Measurements from ENCODE around the gene UPK2. TPM values are rescaled to one million over a fixed set of nuclear protein-coding genes. Genes with fewer than 3 reads are reported as not detected.
A peak's percentile ranks its signal among the peaks of the same experiment; 100 is the strongest.

UPK2 gene
- total RNA-seq, 4 donors from 2014 or later: not detected

DNA sequence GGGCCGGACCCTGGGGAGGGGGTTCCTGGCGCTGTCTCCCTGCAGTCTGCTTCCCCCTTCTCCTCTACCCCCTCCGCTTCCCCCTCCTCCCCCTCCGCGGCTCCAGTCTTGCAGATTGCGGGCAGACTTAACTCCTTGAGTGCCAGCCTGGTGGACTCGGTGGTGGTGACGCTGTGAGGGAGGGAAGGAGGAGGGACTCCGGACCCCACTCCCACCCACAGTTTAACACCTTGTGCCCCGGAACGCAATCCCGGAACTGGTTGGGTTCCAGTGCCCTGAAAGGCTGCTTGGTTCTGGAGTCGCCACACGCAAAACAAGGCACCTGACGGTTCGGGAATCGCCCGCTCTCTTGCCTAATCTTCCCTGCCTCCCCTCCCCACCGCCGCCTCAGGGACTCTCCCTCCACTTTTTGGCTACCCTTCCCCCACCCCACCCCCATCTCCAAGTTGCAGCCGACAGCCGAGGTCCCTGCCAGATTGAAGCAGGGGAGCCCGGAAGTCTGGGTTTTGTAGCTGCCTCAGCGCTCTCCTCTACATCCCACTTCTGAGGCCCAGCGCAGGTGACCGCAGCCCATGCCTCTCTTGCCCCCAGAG lies 26.5 kb upstream of the UPK2 start:
- Histone ChIP-seq H3K4me1 (peaks cover 50% of the 10 kb centered on the region), H3K36me3 (no peaks in the 10 kb centered on the region), H3K27me3 (no peaks in the 10 kb centered on the region), H3K4me3 (peak overlapping the region; percentile 77), H3K27ac (peak overlapping the region; percentile 96), H3K9me3 (no peaks in the 10 kb centered on the region)
- TF ChIP-seq POLR2A (IDR thresholded peaks at IDR 0.05): no peak
- no peak for TF ChIP-seq EP300 (IDR thresholded peaks at IDR 0.05)
- TF ChIP-seq, protein P1, sequence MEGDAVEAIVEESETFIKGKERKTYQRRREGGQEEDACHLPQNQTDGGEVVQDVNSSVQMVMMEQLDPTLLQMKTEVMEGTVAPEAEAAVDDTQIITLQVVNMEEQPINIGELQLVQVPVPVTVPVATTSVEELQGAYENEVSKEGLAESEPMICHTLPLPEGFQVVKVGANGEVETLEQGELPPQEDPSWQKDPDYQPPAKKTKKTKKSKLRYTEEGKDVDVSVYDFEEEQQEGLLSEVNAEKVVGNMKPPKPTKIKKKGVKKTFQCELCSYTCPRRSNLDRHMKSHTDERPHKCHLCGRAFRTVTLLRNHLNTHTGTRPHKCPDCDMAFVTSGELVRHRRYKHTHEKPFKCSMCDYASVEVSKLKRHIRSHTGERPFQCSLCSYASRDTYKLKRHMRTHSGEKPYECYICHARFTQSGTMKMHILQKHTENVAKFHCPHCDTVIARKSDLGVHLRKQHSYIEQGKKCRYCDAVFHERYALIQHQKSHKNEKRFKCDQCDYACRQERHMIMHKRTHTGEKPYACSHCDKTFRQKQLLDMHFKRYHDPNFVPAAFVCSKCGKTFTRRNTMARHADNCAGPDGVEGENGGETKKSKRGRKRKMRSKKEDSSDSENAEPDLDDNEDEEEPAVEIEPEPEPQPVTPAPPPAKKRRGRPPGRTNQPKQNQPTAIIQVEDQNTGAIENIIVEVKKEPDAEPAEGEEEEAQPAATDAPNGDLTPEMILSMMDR (IDR thresholded peaks at IDR 0.05): no peak
- TF ChIP-seq POLR2AphosphoS5 (IDR thresholded peaks at IDR 0.05): no peak
- WGBS: 0% methylated on average over 13 of the region's 26 CpGs
- peak; percentile 94 to 95 for DNase-seq (ENCODE audit: low spot score in 2 of 2)

DNA sequence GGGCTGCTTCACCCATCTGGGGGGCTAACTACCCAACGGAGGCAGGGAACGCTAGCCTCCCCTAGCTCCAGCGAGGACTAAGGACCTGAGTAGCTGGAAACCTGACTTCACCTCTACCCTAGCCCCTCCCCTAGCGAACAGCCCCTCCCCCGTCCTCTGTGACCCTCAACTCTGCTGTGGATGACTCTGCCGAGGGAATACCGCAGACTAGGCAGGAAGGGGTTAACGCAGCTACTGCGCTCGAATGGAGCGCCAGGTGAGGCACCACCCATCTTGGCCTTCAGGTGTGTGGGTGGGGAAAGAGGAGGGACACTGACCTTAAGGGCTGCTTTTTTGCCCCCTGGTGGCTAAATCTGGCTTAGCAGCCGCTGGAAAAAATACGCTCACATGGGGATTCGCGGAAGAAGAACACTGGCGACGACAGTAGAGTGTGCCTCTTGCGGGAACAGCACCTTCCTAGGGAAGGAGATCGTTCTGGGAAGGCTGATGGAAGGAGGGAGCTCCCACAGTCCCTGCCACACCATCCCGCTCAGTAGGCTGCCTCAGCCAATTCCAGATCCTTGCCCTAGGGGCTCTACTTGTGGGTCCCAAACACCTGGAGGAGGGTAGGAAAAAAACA lies 25.9 kb upstream of the UPK2 start:
- H3K4me1 ChIP-seq: peaks cover 50% of the 10 kb centered on the region
- peak; percentile 90 to 93 for DNase-seq (ENCODE audit: low spot score in 2 of 2)
- peak overlapping the region; percentile 77 for H3K4me3 ChIP-seq
- WGBS: 3% methylated on average over 17 of the region's 20 CpGs
- TF ChIP-seq EP300 (IDR thresholded peaks at IDR 0.05): no peak
- TF ChIP-seq POLR2AphosphoS5 (IDR thresholded peaks at IDR 0.05): peak in 1 of 3 donors; percentile 10
- TF ChIP-seq, protein P1 (IDR thresholded peaks at IDR 0.05): peak; percentile 92 to 97
- no peaks in the 10 kb centered on the region for H3K27me3 ChIP-seq
- H3K9me3 ChIP-seq: no peaks in the 10 kb centered on the region
- H3K36me3 ChIP-seq: no peaks in the 10 kb centered on the region
- H3K27ac ChIP-seq: peak overlapping the region; percentile 96

DNA sequence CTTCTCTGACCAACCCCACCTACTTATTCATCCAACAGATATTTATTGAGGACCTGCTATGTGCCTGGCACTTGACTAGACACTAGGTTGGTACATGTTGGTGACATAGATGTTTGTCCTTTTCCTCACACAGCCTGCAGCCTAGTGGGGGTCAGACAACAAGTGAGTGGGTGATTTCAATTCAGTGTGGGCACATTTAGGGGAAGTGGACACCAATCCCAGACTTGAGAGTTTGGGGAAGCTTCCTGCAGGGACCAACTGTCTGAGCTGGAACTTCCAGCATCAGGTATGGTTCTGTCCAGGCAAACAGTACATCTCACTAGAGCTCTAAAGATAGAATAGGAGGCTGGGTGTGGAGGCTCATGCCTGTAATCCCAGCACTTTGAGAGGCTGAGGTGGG lies 24.5 kb upstream of the UPK2 start:
- H3K9me3 ChIP-seq: no peaks in the 10 kb centered on the region
- H3K27ac ChIP-seq: no peak overlapping the region
- no peak for TF ChIP-seq POLR2AphosphoS5 (IDR thresholded peaks at IDR 0.05)
- TF ChIP-seq, protein P1 (IDR thresholded peaks at IDR 0.05): no peak
- no peak for TF ChIP-seq EP300 (IDR thresholded peaks at IDR 0.05)
- TF ChIP-seq POLR2A (IDR thresholded peaks at IDR 0.05): no peak
- H3K27me3 ChIP-seq: no peaks in the 10 kb centered on the region
- no peaks in the 10 kb centered on the region for H3K36me3 ChIP-seq
- no peak overlapping the region for H3K4me3 ChIP-seq
- peaks cover 42% of the 10 kb centered on the region for H3K4me1 ChIP-seq
- DNase-seq (ENCODE audit: low spot score in 2 of 2): no peak

DNA sequence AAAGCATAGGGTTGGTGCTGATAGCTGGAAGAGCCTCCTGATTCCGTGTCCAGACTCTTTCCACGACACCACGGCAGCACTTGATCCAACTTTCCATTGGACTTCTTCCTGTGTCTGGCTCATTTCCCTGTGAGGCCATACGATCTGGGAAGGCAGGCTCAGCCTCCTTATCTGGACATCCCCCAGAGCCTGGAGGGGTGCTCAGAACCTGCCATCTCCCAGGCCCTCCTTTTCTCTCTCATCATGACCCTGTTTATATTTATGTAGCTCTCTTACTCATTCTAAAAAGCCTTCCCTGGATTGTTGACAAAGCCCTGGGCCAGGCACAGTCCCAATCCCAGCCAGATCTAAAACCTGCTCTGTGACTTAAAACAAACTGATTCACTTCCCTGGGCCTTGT lies 22.6 kb upstream of the UPK2 start:
- no peaks in the 10 kb centered on the region for H3K9me3 ChIP-seq
- H3K4me3 ChIP-seq: no peak overlapping the region
- peaks cover 23% of the 10 kb centered on the region for H3K4me1 ChIP-seq
- H3K27ac ChIP-seq: no peak overlapping the region
- no peak for TF ChIP-seq POLR2A (IDR thresholded peaks at IDR 0.05)
- TF ChIP-seq EP300 (IDR thresholded peaks at IDR 0.05): no peak
- no peaks in the 10 kb centered on the region for H3K27me3 ChIP-seq
- no peak for DNase-seq (ENCODE audit: low spot score in 2 of 2)
- H3K36me3 ChIP-seq: no peaks in the 10 kb centered on the region
- 2% methylated on average over 4 of the region's 4 CpGs for WGBS

DNA sequence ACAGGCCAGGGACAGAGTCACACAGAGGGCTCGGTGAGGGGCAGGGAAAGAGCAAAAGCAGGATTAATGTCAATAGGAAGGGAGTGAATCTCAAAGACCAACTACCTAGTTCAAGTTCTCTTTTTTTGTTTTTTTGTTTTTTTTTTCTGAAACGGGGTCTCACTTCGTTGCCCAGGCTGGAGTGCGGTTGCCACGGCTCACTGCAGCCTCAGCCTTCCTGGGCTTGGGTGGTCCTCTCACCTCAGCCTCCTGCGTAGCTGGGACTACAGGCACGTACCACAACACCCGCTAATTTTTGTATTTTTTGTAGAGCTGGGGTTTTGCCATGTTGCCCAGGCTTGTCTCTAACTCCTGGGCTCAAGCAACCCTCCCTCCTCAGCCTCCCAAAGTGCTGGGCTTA lies 20.7 kb upstream of the UPK2 start:
- no peaks in the 10 kb centered on the region for H3K36me3 ChIP-seq
- H3K27me3 ChIP-seq: no peaks in the 10 kb centered on the region
- H3K4me1 ChIP-seq: peaks cover 20% of the 10 kb centered on the region
- DNase-seq (ENCODE audit: low spot score in 2 of 2): no peak
- WGBS: 83% methylated on average over 8 of the region's 8 CpGs
- no peak for TF ChIP-seq EP300 (IDR thresholded peaks at IDR 0.05)
- no peak for TF ChIP-seq POLR2AphosphoS5 (IDR thresholded peaks at IDR 0.05)
- TF ChIP-seq, protein P1 (IDR thresholded peaks at IDR 0.05): no peak
- TF ChIP-seq POLR2A (IDR thresholded peaks at IDR 0.05): no peak
- no peak overlapping the region for H3K27ac ChIP-seq
- H3K4me3 ChIP-seq: no peak overlapping the region
- no peaks in the 10 kb centered on the region for H3K9me3 ChIP-seq

Measured in suprapubic skin (tissue), 4 donors.